Thyroid gland (tissue), 4 donors: ENCODE measurements around the gene BSN. TPM values are rescaled to one million over a fixed set of nuclear protein-coding genes. Genes with fewer than 3 reads are reported as not detected.

Experiments
- DNase-seq, 2 donors: peaks; one replicate each; pipeline ENCODE4 v3.0.0-alpha.2; 2019
- H3K27ac ChIP-seq, 3 donors: fragments of 200-600 bp; sonication (generic); 1 replicate in 2 of 3; 2 replicates in 1 of 3; pipeline ENCODE4 v1.5.1; 2016 to 2019; ENCODE audit warnings: mild to moderate bottlenecking in 1 of 3, moderate library complexity in 1 of 3
- H3K27me3 ChIP-seq: fragments of 200-600 bp; sonication (generic); one replicate; pipeline ENCODE4 v1.5.1; 2019
- H3K36me3 ChIP-seq, 2 donors: fragments of 200-600 bp; sonication (generic); one replicate each; pipeline ENCODE4 v1.5.1; 2016 to 2019
- H3K4me1 ChIP-seq, 2 donors: fragments of 200-600 bp; sonication (generic); one replicate each; pipeline ENCODE4 v1.5.1; 2017 to 2019
- H3K4me3 ChIP-seq, 3 donors: fragments of 200-600 bp; sonication (generic); replicated peaks in 1 of 3; 1 replicate in 2 of 3; 2 replicates in 1 of 3; pipeline ENCODE4 v1.5.1; 2016; ENCODE audit warnings: mild to moderate bottlenecking in 1 of 3
- H3K9me3 ChIP-seq: fragments of 200-600 bp; sonication (generic); one replicate; pipeline ENCODE4 v1.5.1; 2017
- POLR2A ChIP-seq, 2 donors: fragments of 450-650 bp; IDR thresholded peaks; one replicate each; pipeline ENCODE4 v1.6.1; 2017; ENCODE audit warnings: antibody characterized with exemption in 2 of 2, mild to moderate bottlenecking in 2 of 2, moderate library complexity in 1 of 2
- WGBS, 2 donors: methylation state at CpG; one replicate each; pipeline ENCODE4 v1.1.5; 2017; 5-methylcytosine and 5-hydroxymethylcytosine counted together
- intact Hi-C: fragments of 100-400 bp; cut with DNase I; formaldehyde crosslinking; loops from one replicate; pipeline ENCODE4 v1.15.1; 2023
- total RNA-seq, 4 donors: library from RNA; depleted of rRNA; stranded (reverse); fragments of >200 nt; gene quantifications; one replicate each; pipeline ENCODE4 v1.2.3, GENCODE V29; 2016
- TF ChIP-seq, protein P1 (sequence below), 6 experiments: fragments of 200-600 bp in 3 of 6; fragments of 450-650 bp in 3 of 6; sonication (generic) in 3 of 6; IDR thresholded peaks; one replicate each; pipeline ENCODE4 v1.5.1; 2016 to 2019; ENCODE audit warnings: antibody characterized with exemption in 6 of 6, mild to moderate bottlenecking in 2 of 6, inconsistent platforms in 1 of 6, moderate library complexity in 1 of 6

BSN gene
- total RNA-seq, 4 donors from 2014 or later: 0.56 to 1.8 (median 0.99) TPM

DNA sequence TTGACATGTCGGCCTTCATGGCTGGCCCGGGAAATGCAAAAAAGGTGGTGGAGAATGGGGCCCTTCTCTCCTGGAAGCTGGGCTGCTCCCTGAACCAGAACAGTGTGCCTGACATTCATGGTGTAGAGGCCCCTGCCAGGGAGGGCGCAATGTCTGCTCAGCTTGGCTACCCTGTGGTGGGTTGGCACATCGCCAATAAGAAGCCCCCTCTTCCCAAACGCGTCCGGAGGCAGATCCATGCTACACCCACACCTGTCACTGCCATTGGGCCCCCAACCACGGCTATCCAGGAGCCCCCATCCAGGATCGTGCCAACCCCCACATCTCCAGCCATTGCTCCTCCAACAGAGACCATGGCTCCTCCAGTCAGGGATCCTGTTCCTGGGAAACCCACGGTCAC lies 23.1 kb upstream of the BSN start:
- WGBS, 2 donors: 85 to 95% methylated on average over 7 to 10 of the region's 10 CpGs
- intact Hi-C loops: no loop called here
- Histone ChIP-seq H3K4me3 (no peak overlapping the region), H3K27me3 (no peaks in the 10 kb centered on the region), H3K9me3 (no peaks in the 10 kb centered on the region), H3K4me1 (peaks cover 22 to 25% of the 10 kb centered on the region in 2 donors), H3K27ac (no peak overlapping the region), H3K36me3 (peaks cover 25 to 27% of the 10 kb centered on the region in 2 donors)
- DNase-seq: no peak
- TF ChIP-seq, protein P1, sequence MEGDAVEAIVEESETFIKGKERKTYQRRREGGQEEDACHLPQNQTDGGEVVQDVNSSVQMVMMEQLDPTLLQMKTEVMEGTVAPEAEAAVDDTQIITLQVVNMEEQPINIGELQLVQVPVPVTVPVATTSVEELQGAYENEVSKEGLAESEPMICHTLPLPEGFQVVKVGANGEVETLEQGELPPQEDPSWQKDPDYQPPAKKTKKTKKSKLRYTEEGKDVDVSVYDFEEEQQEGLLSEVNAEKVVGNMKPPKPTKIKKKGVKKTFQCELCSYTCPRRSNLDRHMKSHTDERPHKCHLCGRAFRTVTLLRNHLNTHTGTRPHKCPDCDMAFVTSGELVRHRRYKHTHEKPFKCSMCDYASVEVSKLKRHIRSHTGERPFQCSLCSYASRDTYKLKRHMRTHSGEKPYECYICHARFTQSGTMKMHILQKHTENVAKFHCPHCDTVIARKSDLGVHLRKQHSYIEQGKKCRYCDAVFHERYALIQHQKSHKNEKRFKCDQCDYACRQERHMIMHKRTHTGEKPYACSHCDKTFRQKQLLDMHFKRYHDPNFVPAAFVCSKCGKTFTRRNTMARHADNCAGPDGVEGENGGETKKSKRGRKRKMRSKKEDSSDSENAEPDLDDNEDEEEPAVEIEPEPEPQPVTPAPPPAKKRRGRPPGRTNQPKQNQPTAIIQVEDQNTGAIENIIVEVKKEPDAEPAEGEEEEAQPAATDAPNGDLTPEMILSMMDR (IDR thresholded peaks at IDR 0.05): no peak
- no peak for TF ChIP-seq POLR2A (IDR thresholded peaks at IDR 0.05)

DNA sequence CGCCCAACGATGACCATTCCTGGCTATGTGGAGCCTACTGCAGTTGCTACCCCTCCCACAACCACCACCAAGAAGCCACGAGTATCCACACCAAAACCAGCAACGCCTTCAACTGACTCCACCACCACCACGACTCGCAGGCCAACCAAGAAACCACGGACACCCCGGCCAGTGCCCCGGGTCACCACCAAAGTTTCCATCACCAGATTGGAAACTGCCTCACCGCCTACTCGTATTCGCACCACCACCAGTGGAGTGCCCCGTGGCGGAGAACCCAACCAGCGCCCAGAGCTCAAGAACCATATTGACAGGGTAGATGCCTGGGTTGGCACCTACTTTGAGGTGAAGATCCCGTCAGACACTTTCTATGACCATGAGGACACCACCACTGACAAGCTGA lies 22.6 kb upstream of the BSN start:
- no peak for DNase-seq
- 93 to 98% methylated on average over 16 of the region's 16 CpGs for WGBS, 2 donors
- TF ChIP-seq POLR2A (IDR thresholded peaks at IDR 0.05): no peak
- TF ChIP-seq, protein P1 (IDR thresholded peaks at IDR 0.05): no peak
- intact Hi-C loops: no loop called here
- Histone ChIP-seq H3K27ac (no peak overlapping the region), H3K9me3 (no peaks in the 10 kb centered on the region), H3K27me3 (no peaks in the 10 kb centered on the region), H3K36me3 (peaks cover 25 to 27% of the 10 kb centered on the region in 2 donors), H3K4me1 (peaks cover 22 to 27% of the 10 kb centered on the region in 2 donors), H3K4me3 (no peak overlapping the region)

DNA sequence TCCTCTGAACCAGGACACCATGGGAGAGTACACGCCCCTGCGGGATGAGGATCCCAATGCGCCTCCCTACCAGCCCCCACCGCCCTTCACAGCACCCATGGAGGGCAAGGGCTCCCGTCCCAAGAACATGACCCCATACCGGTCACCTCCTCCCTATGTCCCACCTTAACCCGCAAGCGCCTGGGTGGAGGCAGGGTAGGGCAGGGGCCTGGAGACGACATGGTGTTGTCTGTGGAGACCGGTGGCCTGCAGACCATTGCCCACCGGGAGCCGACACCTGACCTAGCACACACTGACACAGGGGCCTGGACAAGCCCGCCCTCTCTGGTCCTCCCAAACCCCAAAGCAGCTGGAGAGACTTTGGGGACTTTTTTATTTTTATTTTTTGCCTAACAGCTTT lies 21.2 kb upstream of the BSN start:
- 96 to 99% methylated on average over 11 to 13 of the region's 13 CpGs for WGBS, 2 donors
- intact Hi-C loops: no loop called here
- Histone ChIP-seq H3K4me3 (no peak overlapping the region), H3K9me3 (no peaks in the 10 kb centered on the region), H3K4me1 (peaks cover 22 to 27% of the 10 kb centered on the region in 2 donors), H3K27me3 (no peaks in the 10 kb centered on the region), H3K36me3 (peaks cover 25 to 27% of the 10 kb centered on the region in 2 donors), H3K27ac (no peak overlapping the region)
- DNase-seq: no peak
- no peak for TF ChIP-seq POLR2A (IDR thresholded peaks at IDR 0.05)
- TF ChIP-seq, protein P1 (IDR thresholded peaks at IDR 0.05): no peak

DNA sequence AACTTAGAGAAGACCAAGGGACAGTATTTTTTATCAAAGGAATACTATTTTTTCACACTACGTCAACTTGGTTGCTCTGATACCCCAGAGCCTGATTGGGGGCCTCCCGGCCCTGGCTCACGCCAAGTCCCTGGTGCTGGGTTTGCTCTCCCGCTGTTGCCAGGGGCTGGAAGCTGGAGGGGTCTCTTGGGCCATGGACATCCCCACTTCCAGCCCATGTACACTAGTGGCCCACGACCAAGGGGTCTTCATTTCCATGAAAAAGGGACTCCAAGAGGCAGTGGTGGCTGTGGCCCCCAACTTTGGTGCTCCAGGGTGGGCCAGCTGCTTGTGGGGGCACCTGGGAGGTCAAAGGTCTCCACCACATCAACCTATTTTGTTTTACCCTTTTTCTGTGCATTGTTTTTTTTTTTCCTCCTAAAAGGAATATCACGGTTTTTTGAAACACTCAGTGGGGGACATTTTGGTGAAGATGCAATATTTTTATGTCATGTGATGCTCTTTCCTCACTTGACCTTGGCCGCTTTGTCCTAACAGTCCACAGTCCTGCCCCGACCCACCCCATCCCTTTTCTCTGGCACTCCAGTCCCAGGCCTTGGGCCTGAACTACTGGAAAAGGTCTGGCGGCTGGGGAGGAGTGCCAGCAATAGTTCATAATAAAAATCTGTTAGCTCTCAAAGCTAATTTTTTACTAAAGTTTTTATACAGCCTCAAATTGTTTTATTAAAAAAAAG lies 20.3 kb upstream of the BSN start:
- Histone ChIP-seq H3K4me3 (no peak overlapping the region), H3K27ac (peak overlapping the region in 2 of 3 donors; percentile 10 to 76), H3K4me1 (peaks cover 22 to 27% of the 10 kb centered on the region in 2 donors), H3K27me3 (no peaks in the 10 kb centered on the region), H3K9me3 (no peaks in the 10 kb centered on the region), H3K36me3 (peaks cover 25 to 27% of the 10 kb centered on the region in 2 donors)
- intact Hi-C loops: no loop called here
- TF ChIP-seq, protein P1 (IDR thresholded peaks at IDR 0.05): no peak
- TF ChIP-seq POLR2A (IDR thresholded peaks at IDR 0.05): no peak
- peak in 1 of 2 donors; percentile 15 for DNase-seq
- WGBS, 2 donors: 81 to 93% methylated on average over 9 of the region's 9 CpGs
